Lower leg skin (tissue), 4 donors: ENCODE measurements around the gene FOXP1. TPM values are rescaled to one million over a fixed set of nuclear protein-coding genes. Genes with fewer than 3 reads are reported as not detected.

Experiments
- DNase-seq, 2 donors: peaks; one replicate each; pipeline ENCODE4 v3.0.0-alpha.2; 2019; ENCODE audit warnings: low spot score in 2 of 2
- H3K4me3 ChIP-seq: fragments of 200-600 bp; sonication (generic); 2 replicates; pipeline ENCODE4 v1.5.1; 2017; ENCODE audit warnings: mild to moderate bottlenecking, low read depth; ENCODE audit not compliant: poor library complexity, severe bottlenecking
- CTCF ChIP-seq, 3 donors: fragments of 450-650 bp; IDR thresholded peaks; one replicate each; pipeline ENCODE4 v1.5.1; 2016; ENCODE audit warnings: antibody characterized with exemption in 3 of 3, mild to moderate bottlenecking in 3 of 3, moderate library complexity in 2 of 3
- POLR2A ChIP-seq, 2 donors: fragments of 450-650 bp; IDR thresholded peaks; one replicate each; pipeline ENCODE4 v1.6.1; 2016 to 2017; ENCODE audit warnings: antibody characterized with exemption in 2 of 2, mild to moderate bottlenecking in 1 of 2, moderate library complexity in 1 of 2
- WGBS, 2 donors: methylation state at CpG; one replicate each; pipeline ENCODE4 v1.1.5; 2018; 5-methylcytosine and 5-hydroxymethylcytosine counted together
- intact Hi-C: fragments of 100-400 bp; cut with DNase I; formaldehyde crosslinking; loops from one replicate; pipeline ENCODE4 v1.15.0; 2023; ENCODE audit warnings: low total_unique reads
- total RNA-seq, 4 donors: library from RNA; depleted of rRNA; stranded (reverse); fragments of >200 nt; gene quantifications; one replicate each; pipeline ENCODE4 v1.1.0, GENCODE V29; 2016

Gene FOXP1
- total RNA-seq, 4 donors from 2014 or later, result 46.6 to 66.6 (median 55.2) TPM

GRCh38 chr3:71581457-71582035, 2.0 kb downstream of the FOXP1 start:
- no peak for TF ChIP-seq POLR2A (IDR thresholded peaks at IDR 0.05)
- TF ChIP-seq CTCF (IDR thresholded peaks at IDR 0.05), result no peak
- H3K4me3 ChIP-seq, result peak overlapping the region; percentile 77
- DNase-seq, result peak; percentile 25 to 89
- intact Hi-C loops, result loop anchor here (10.0 kb wide), 2 partner anchors 517 to 1027 kb away; no protein-coding TSS in a partner anchor
- WGBS, 2 donors, result 0 to 1% methylated on average over 25 to 39 of the region's 53 CpGs

GRCh38 chr3:71580636-71581456, 2.7 kb downstream of the FOXP1 start:
- 25 to 42% methylated on average over 17 of the region's 17 CpGs for WGBS, 2 donors

GRCh38 chr3:71579935-71580406, 3.6 kb downstream of the FOXP1 start:
- no peak for DNase-seq
- WGBS, 2 donors, result 32 to 41% methylated on average over 4 of the region's 4 CpGs
- TF ChIP-seq POLR2A (IDR thresholded peaks at IDR 0.05), result no peak
- H3K4me3 ChIP-seq, result no peak overlapping the region
- intact Hi-C loops, result loop anchor here (10.0 kb wide), 3 partner anchors 135 to 1025 kb away; no protein-coding TSS in a partner anchor

More at GRCh38 chr3:71580636-71581456, 2.7 kb downstream of the FOXP1 start:
- DNase-seq, result no peak
- H3K4me3 ChIP-seq, result peak overlapping the region; percentile 77
- intact Hi-C loops, result loop anchor here (10.0 kb wide), 2 partner anchors 516 to 1026 kb away; no protein-coding TSS in a partner anchor
- TF ChIP-seq POLR2A (IDR thresholded peaks at IDR 0.05) (no peak), CTCF (IDR thresholded peaks at IDR 0.05) (no peak)

- WGBS, 2 donors, result 43 to 50% methylated on average over 7 of the region's 7 CpGs
- TF ChIP-seq CTCF (IDR thresholded peaks at IDR 0.05) (no peak), POLR2A (IDR thresholded peaks at IDR 0.05) (no peak)
- no peak overlapping the region for H3K4me3 ChIP-seq
- DNase-seq, result no peak
- intact Hi-C loops, result loop anchor here (10.0 kb wide), 1 partner anchor 135 kb away; no protein-coding TSS in a partner anchor
Measured at GRCh38 chr3:71579326-71579934, 4.1 kb downstream of the FOXP1 start.

- intact Hi-C loops, result loop anchor here (10.0 kb wide), 1 partner anchor 133 kb away; no protein-coding TSS in a partner anchor
- no peak for DNase-seq
- no peak for TF ChIP-seq POLR2A (IDR thresholded peaks at IDR 0.05)
- TF ChIP-seq CTCF (IDR thresholded peaks at IDR 0.05), result no peak
- 55 to 66% methylated on average over 6 of the region's 6 CpGs for WGBS, 2 donors
- no peak overlapping the region for H3K4me3 ChIP-seq
Measured at GRCh38 chr3:71578054-71578751, 5.3 kb downstream of the FOXP1 start.
